ENCODE results near the gene EMSY.

GRCh38 chr11:76589964-76590950 is 145.4 kb downstream of the EMSY start:
- TF ChIP-seq CTCF (optimal IDR thresholded peaks at IDR 0.05 in 1 of 3, IDR thresholded peaks at IDR 0.05 in 1 of 3, conservative IDR thresholded peaks at IDR 0.05 in 1 of 3; ENCODE audit: extremely low read depth in 1 of 3, insufficient read depth in 2 of 3, low read length in 3 of 3) (no peak), EZH2 (IDR thresholded peaks at IDR 0.05; ENCODE audit: low read length) (no peak)

Data from keratinocyte (primary cell).